Hepatocyte (in vitro differentiated cells): ENCODE data around the gene DGKQ. TPM values are rescaled to one million over a fixed set of nuclear protein-coding genes. Genes with fewer than 3 reads are reported as not detected.
A peak's percentile ranks its signal among the peaks of the same experiment; 100 is the strongest.
"Not testable (repeated sequence)": the region's sequence is repeated elsewhere in the genome, so short reads cannot be mapped to it uniquely, and the experiment has no call there.

Experiments
- DNase-seq: peaks from one replicate; pipeline ENCODE4 v3.0.0-alpha.2; 2016; ENCODE audit warnings: low spot score
- H2AFZ ChIP-seq: fragments of 200-600 bp; sonication (generic); 2 replicates; pipeline ENCODE4 v1.6.0; 2016; ENCODE audit warnings: antibody characterized with exemption, mild to moderate bottlenecking
- H3K27ac ChIP-seq: fragments of 200-600 bp; sonication (generic); 2 replicates; pipeline ENCODE4 v1.5.1; 2016; ENCODE audit warnings: mild to moderate bottlenecking
- H3K27me3 ChIP-seq: fragments of 200-600 bp; sonication (generic); 2 replicates; pipeline ENCODE4 v1.6.1; 2016
- H3K36me3 ChIP-seq: fragments of 200-600 bp; sonication (generic); replicated peaks from 2 replicates; pipeline ENCODE4 v1.5.1; 2016; ENCODE audit warnings: low read depth; ENCODE audit not compliant: insufficient read depth
- H3K4me1 ChIP-seq: fragments of 200-600 bp; sonication (generic); 2 replicates; pipeline ENCODE4 v1.5.1; 2016; ENCODE audit warnings: mild to moderate bottlenecking, moderate library complexity; ENCODE audit not compliant: insufficient read depth
- H3K4me2 ChIP-seq: fragments of 200-600 bp; sonication (generic); 2 replicates; pipeline ENCODE4 v1.6.0; 2016
- H3K4me3 ChIP-seq: fragments of 200-600 bp; sonication (generic); 2 replicates; pipeline ENCODE4 v1.5.1; 2016; ENCODE audit warnings: mild to moderate bottlenecking
- H3K79me2 ChIP-seq: fragments of 200-600 bp; sonication (generic); 2 replicates; pipeline ENCODE4 v1.6.0; 2017; ENCODE audit warnings: mild to moderate bottlenecking
- H3K9me2 ChIP-seq: fragments of 200-600 bp; sonication (generic); replicated peaks from 2 replicates; pipeline ENCODE4 v1.6.0; 2017; ENCODE audit warnings: mild to moderate bottlenecking; ENCODE audit not compliant: insufficient read depth
- H3K9me3 ChIP-seq: fragments of 200-600 bp; sonication (generic); 2 replicates; pipeline ENCODE4 v1.5.1; 2016; ENCODE audit warnings: low read depth, mild to moderate bottlenecking
- H4K20me1 ChIP-seq: fragments of 200-600 bp; sonication (generic); 2 replicates; pipeline ENCODE4 v1.6.0; 2016; ENCODE audit warnings: mild to moderate bottlenecking; ENCODE audit not compliant: insufficient read depth, poor library complexity, severe bottlenecking
- CTCF ChIP-seq: fragments of 200-600 bp; sonication (generic); IDR thresholded peaks from 2 replicates; pipeline ENCODE4 v1.5.1; 2016; ENCODE audit warnings: antibody characterized with exemption, mild to moderate bottlenecking; ENCODE audit not compliant: poor library complexity
- EZH2 ChIP-seq: fragments of 200-600 bp; sonication (generic); IDR thresholded peaks from 2 replicates; pipeline ENCODE4 v1.6.1; 2016; ENCODE audit warnings: antibody characterized with exemption, mild to moderate bottlenecking, borderline replicate concordance
- EZH2phosphoT487 ChIP-seq: fragments of 200-600 bp; sonication (generic); IDR thresholded peaks from one replicate; pipeline ENCODE4 v1.6.1; 2018; ENCODE audit warnings: antibody characterized with exemption, mild to moderate bottlenecking, low read depth, moderate library complexity; ENCODE audit not compliant: unreplicated experiment, severe bottlenecking
- WGBS: methylation state at CpG from one replicate; pipeline ENCODE4 v1.1.6; 2016; ENCODE audit warnings: low lambda C conversion rate; ENCODE audit errors: missing lambda C conversion rate; 5-methylcytosine and 5-hydroxymethylcytosine counted together
- polyA plus RNA-seq: library from polyadenylated mRNA; unstranded; fragments of >200 nt; fragmentation: Nextera tagmentation; extraction: Ambion mirVana; gene quantifications from 2 replicates; pipeline ENCODE4 v1.2.1, GENCODE V29; 2016
- total RNA-seq: library from RNA; depleted of rRNA; stranded (reverse); fragments of >200 nt; gene quantifications from 2 replicates; pipeline ENCODE4 v1.2.3, GENCODE V29; 2014

Gene DGKQ
- total and polyA plus RNA-seq, 2 experiments from 2014 or later, result 17.4 to 20.7 TPM

- H2AFZ ChIP-seq, result no peak overlapping the region
Observed at GRCh38 chr4:978957-979701, 5.8 kb upstream of the DGKQ start.

GRCh38 chr4:976016-976415 is 2.6 kb upstream of the DGKQ start:
- not testable (repeated sequence) for H3K4me3 ChIP-seq, DNase-seq, H3K4me2 ChIP-seq, H4K20me1 ChIP-seq, H3K36me3 ChIP-seq, H3K27ac ChIP-seq, H3K9me2 ChIP-seq, H3K27me3 ChIP-seq, H3K9me3 ChIP-seq, H2AFZ ChIP-seq
- peaks cover 13% of the 10 kb centered on the region for H3K79me2 ChIP-seq
- WGBS, result 96% methylated on average over 14 of the region's 25 CpGs
- peaks cover 15% of the 10 kb centered on the region for H3K4me1 ChIP-seq

More at GRCh38 chr4:978957-979701, 5.8 kb upstream of the DGKQ start:
- WGBS, result 65% methylated on average over 20 of the region's 20 CpGs
- H3K79me2 ChIP-seq, result peaks cover 4% of the 10 kb centered on the region
- no peaks in the 10 kb centered on the region for H3K4me1 ChIP-seq
- H3K4me3 ChIP-seq, result no peak overlapping the region
- no peaks in the 10 kb centered on the region for H3K9me3 ChIP-seq
- H3K27me3 ChIP-seq, result no peaks in the 10 kb centered on the region
- H4K20me1 ChIP-seq, result no peaks in the 10 kb centered on the region
- TF ChIP-seq EZH2 (no peak), CTCF (no peak), EZH2phosphoT487 (no peak)
- no peak for DNase-seq
- H3K27ac ChIP-seq, result no peak overlapping the region
- no peak overlapping the region for H3K4me2 ChIP-seq
- no peaks in the 10 kb centered on the region for H3K36me3 ChIP-seq
- no peaks in the 10 kb centered on the region for H3K9me2 ChIP-seq

GRCh38 chr4:974668-975067 is 1.3 kb upstream of the DGKQ start:
- no peaks in the 10 kb centered on the region for H4K20me1 ChIP-seq
- H3K27ac ChIP-seq, result no peak overlapping the region
- 97% methylated on average over 9 of the region's 9 CpGs for WGBS
- H3K4me2 ChIP-seq, result no peak overlapping the region
- TF ChIP-seq CTCF, result no peak
- no peak for TF ChIP-seq EZH2
- TF ChIP-seq EZH2phosphoT487, result no peak
- no peaks in the 10 kb centered on the region for H3K36me3 ChIP-seq
- peaks cover 15% of the 10 kb centered on the region for H3K4me1 ChIP-seq
- no peaks in the 10 kb centered on the region for H3K9me3 ChIP-seq
- no peak for DNase-seq
- H3K27me3 ChIP-seq, result no peaks in the 10 kb centered on the region
- no peaks in the 10 kb centered on the region for H3K9me2 ChIP-seq
- no peak overlapping the region for H3K4me3 ChIP-seq
- H2AFZ ChIP-seq, result no peak overlapping the region
- H3K79me2 ChIP-seq, result peaks cover 13% of the 10 kb centered on the region

GRCh38 chr4:972651-973424 is 531 bp downstream of the DGKQ start:
- no peak for TF ChIP-seq EZH2phosphoT487
- no peak for TF ChIP-seq CTCF
- TF ChIP-seq EZH2, result no peak
- H3K36me3 ChIP-seq, result no peaks in the 10 kb centered on the region
- H3K9me3 ChIP-seq, result no peaks in the 10 kb centered on the region
- H3K4me2 ChIP-seq, result peak overlapping the region; percentile 99
- DNase-seq, result peak; percentile 57
- H3K4me3 ChIP-seq, result peak overlapping the region; percentile 89
- peaks cover 15% of the 10 kb centered on the region for H3K4me1 ChIP-seq
- H4K20me1 ChIP-seq, result no peaks in the 10 kb centered on the region
- H2AFZ ChIP-seq, result no peak overlapping the region
- no peaks in the 10 kb centered on the region for H3K27me3 ChIP-seq
- no peaks in the 10 kb centered on the region for H3K9me2 ChIP-seq
- 2% methylated on average over 34 of the region's 65 CpGs for WGBS
- peaks cover 13% of the 10 kb centered on the region for H3K79me2 ChIP-seq
- H3K27ac ChIP-seq, result no peak overlapping the region
